ENCODE results near the gene FAM234A.

Gene FAM234A

GRCh38 chr16:275786-276232, 41.2 kb downstream of the FAM234A start, which contains the start of gene RGS11:
RGS11 (minus strand) TSS chr16:275944; CDS start chr16:275911, 33 bp downstream.
- H3K4me3 ChIP-seq (replicated peaks; ENCODE audit: low read depth, low read length): peak within 1 kb of the TSS; percentile 28
- TF ChIP-seq CTCF (IDR thresholded peaks at IDR 0.05; ENCODE audit: low read length, missing control alignments): no peak
- DNase-seq (ENCODE audit: low read depth): no peak

GRCh38 chr16:276426-277077, 41.9 kb downstream of the FAM234A start:
- no peak overlapping the region for H3K4me3 ChIP-seq (replicated peaks; ENCODE audit: low read depth, low read length)
- DNase-seq (ENCODE audit: low read depth): no peak
- no peak for TF ChIP-seq CTCF (IDR thresholded peaks at IDR 0.05; ENCODE audit: low read length, missing control alignments)

- peak; percentile 55 for DNase-seq (ENCODE audit: low read depth)
- TF ChIP-seq CTCF (IDR thresholded peaks at IDR 0.05; ENCODE audit: low read length, missing control alignments): no peak
- H3K4me3 ChIP-seq (replicated peaks; ENCODE audit: low read depth, low read length): no peak overlapping the region
Observed at GRCh38 chr16:278863-279366, 44.3 kb downstream of the FAM234A start.

- no peak for TF ChIP-seq CTCF (IDR thresholded peaks at IDR 0.05; ENCODE audit: low read length, missing control alignments)
- no peak for DNase-seq (ENCODE audit: low read depth)
- no peak overlapping the region for H3K4me3 ChIP-seq (replicated peaks; ENCODE audit: low read depth, low read length)
Observed at GRCh38 chr16:279531-279930, 44.9 kb downstream of the FAM234A start.

- TF ChIP-seq CTCF (IDR thresholded peaks at IDR 0.05; ENCODE audit: low read length, missing control alignments): no peak
- DNase-seq (ENCODE audit: low read depth): no peak
- no peak overlapping the region for H3K4me3 ChIP-seq (replicated peaks; ENCODE audit: low read depth, low read length)
Observed at GRCh38 chr16:280005-280460, 45.4 kb downstream of the FAM234A start.

- TF ChIP-seq CTCF (IDR thresholded peaks at IDR 0.05; ENCODE audit: low read length, missing control alignments): no peak
- H3K4me3 ChIP-seq (replicated peaks; ENCODE audit: low read depth, low read length): peak within 1 kb of the TSS; percentile 19
- DNase-seq (ENCODE audit: low read depth): no peak
Observed at GRCh38 chr16:280552-280951, 45.9 kb downstream of the FAM234A start, which contains the start of gene ARHGDIG. ARHGDIG (plus strand) TSS chr16:280591; CDS start chr16:280681, 90 bp downstream.

Measured in fibroblast of pulmonary artery (primary cell).